ENCODE measurements around the gene CASK.

The CASK gene

GRCh38 chrX:41796577-41796976, 126.8 kb downstream of the CASK start:
- no peak for DNase-seq (ENCODE audit: low read depth, low spot score)
- H3K4me3 ChIP-seq, result no peak overlapping the region
- H3K9ac ChIP-seq (ENCODE audit: insufficient read length), result no peak overlapping the region
- H3K9me3 ChIP-seq (ENCODE audit: low read depth, low read length), result no peaks in the 10 kb centered on the region
- H3K36me3 ChIP-seq (ENCODE audit: insufficient read depth, low read length), result no peaks in the 10 kb centered on the region
- no peak overlapping the region for H3K27ac ChIP-seq
- no peak for TF ChIP-seq POLR2AphosphoS5 (IDR thresholded peaks at IDR 0.05; ENCODE audit: borderline replicate concordance, low read depth, low read length)

- DNase-seq (ENCODE audit: low read depth, low spot score), result no peak
- Histone ChIP-seq H3K9ac (ENCODE audit: insufficient read length) (no peak overlapping the region), H3K36me3 (ENCODE audit: insufficient read depth, low read length) (no peaks in the 10 kb centered on the region), H3K27ac (no peak overlapping the region), H3K4me3 (no peak overlapping the region), H3K9me3 (ENCODE audit: low read depth, low read length) (no peaks in the 10 kb centered on the region)
- TF ChIP-seq POLR2AphosphoS5 (IDR thresholded peaks at IDR 0.05; ENCODE audit: borderline replicate concordance, low read depth, low read length) (no peak), FOXP2 (optimal IDR thresholded peaks at IDR 0.05; ENCODE audit: control extremely low read depth, extremely low read length, insufficient read depth) (no peak), EZH2 (IDR thresholded peaks at IDR 0.05) (no peak)
Observed at GRCh38 chrX:41796046-41796445, 127.3 kb downstream of the CASK start.

GRCh38 chrX:41789374-41789773, 134.0 kb downstream of the CASK start:
- H3K36me3 ChIP-seq (ENCODE audit: insufficient read depth, low read length), result no peaks in the 10 kb centered on the region
- H3K9me3 ChIP-seq (ENCODE audit: low read depth, low read length), result no peaks in the 10 kb centered on the region
- no peak overlapping the region for H3K27ac ChIP-seq
- no peak for DNase-seq (ENCODE audit: low read depth, low spot score)
- no peak for TF ChIP-seq POLR2AphosphoS5 (IDR thresholded peaks at IDR 0.05; ENCODE audit: borderline replicate concordance, low read depth, low read length)
- H3K4me3 ChIP-seq, result no peak overlapping the region
- H3K9ac ChIP-seq (ENCODE audit: insufficient read length), result no peak overlapping the region

DNA sequence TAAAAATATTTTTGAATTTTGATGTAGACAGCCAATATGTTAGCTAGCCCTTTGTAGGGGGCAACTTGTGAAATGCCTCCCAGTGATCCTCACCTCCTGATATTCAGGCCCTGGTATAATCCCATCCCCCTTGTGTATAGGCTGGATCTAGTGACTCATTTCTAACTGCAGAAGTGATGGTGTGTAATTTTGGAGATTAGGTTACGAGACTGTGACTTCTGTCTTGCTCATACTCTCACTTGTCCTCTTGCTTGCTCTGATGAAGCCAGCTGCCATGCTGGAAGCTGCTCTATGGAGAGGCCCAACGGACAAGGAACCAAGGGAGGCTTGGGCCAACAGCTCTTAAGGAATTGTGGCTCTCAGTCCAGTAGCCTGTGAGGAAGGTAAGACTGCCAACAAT, 137.7 kb downstream of the CASK start:
- H3K36me3 ChIP-seq (ENCODE audit: insufficient read depth, low read length), result no peaks in the 10 kb centered on the region
- TF ChIP-seq POLR2AphosphoS5 (IDR thresholded peaks at IDR 0.05; ENCODE audit: borderline replicate concordance, low read depth, low read length) (no peak), EZH2 (IDR thresholded peaks at IDR 0.05) (no peak), FOXP2 (optimal IDR thresholded peaks at IDR 0.05; ENCODE audit: control extremely low read depth, extremely low read length, insufficient read depth) (no peak)
- DNase-seq (ENCODE audit: low read depth, low spot score), result no peak
- no peak overlapping the region for H3K4me3 ChIP-seq
- no peaks in the 10 kb centered on the region for H3K9me3 ChIP-seq (ENCODE audit: low read depth, low read length)
- no peak overlapping the region for H3K9ac ChIP-seq (ENCODE audit: insufficient read length)
- H3K27ac ChIP-seq, result no peak overlapping the region

- H3K4me3 ChIP-seq, result no peak overlapping the region
- peak; percentile 22 for DNase-seq (ENCODE audit: low read depth, low spot score)
- no peaks in the 10 kb centered on the region for H3K36me3 ChIP-seq (ENCODE audit: insufficient read depth, low read length)
- TF ChIP-seq EZH2 (IDR thresholded peaks at IDR 0.05) (no peak), FOXP2 (optimal IDR thresholded peaks at IDR 0.05; ENCODE audit: control extremely low read depth, extremely low read length, insufficient read depth) (no peak), POLR2AphosphoS5 (IDR thresholded peaks at IDR 0.05; ENCODE audit: borderline replicate concordance, low read depth, low read length) (no peak)
- H3K9ac ChIP-seq (ENCODE audit: insufficient read length), result no peak overlapping the region
- H3K9me3 ChIP-seq (ENCODE audit: low read depth, low read length), result no peaks in the 10 kb centered on the region
- no peak overlapping the region for H3K27ac ChIP-seq
Observed at GRCh38 chrX:41781500-41781899, 141.9 kb downstream of the CASK start.

DNA sequence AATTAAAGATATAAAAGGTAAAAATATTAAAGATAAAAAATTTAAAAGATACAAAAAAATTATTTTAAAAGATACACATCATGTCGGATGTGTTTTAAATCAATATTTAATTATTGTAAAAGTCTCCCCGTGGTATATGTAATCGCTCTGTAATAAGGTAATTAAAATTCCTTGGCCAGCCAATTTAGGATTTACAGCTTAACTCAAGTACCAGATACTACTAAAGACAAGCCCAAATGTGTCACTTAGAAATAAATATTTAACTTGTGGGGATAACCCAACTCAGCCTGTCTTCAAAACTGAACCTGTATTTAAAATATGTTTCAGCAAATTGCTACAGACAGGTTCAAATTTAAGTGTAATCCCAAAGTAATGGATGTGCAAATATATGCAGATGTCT, 143.4 kb downstream of the CASK start:
- no peaks in the 10 kb centered on the region for H3K9me3 ChIP-seq (ENCODE audit: low read depth, low read length)
- H3K36me3 ChIP-seq (ENCODE audit: insufficient read depth, low read length), result no peaks in the 10 kb centered on the region
- TF ChIP-seq POLR2AphosphoS5 (IDR thresholded peaks at IDR 0.05; ENCODE audit: borderline replicate concordance, low read depth, low read length), result no peak
- TF ChIP-seq EZH2 (IDR thresholded peaks at IDR 0.05), result no peak
- no peak for TF ChIP-seq FOXP2 (optimal IDR thresholded peaks at IDR 0.05; ENCODE audit: control extremely low read depth, extremely low read length, insufficient read depth)
- no peak for DNase-seq (ENCODE audit: low read depth, low spot score)
- H3K4me3 ChIP-seq, result no peak overlapping the region
- no peak overlapping the region for H3K27ac ChIP-seq
- no peak overlapping the region for H3K9ac ChIP-seq (ENCODE audit: insufficient read length)

DNA sequence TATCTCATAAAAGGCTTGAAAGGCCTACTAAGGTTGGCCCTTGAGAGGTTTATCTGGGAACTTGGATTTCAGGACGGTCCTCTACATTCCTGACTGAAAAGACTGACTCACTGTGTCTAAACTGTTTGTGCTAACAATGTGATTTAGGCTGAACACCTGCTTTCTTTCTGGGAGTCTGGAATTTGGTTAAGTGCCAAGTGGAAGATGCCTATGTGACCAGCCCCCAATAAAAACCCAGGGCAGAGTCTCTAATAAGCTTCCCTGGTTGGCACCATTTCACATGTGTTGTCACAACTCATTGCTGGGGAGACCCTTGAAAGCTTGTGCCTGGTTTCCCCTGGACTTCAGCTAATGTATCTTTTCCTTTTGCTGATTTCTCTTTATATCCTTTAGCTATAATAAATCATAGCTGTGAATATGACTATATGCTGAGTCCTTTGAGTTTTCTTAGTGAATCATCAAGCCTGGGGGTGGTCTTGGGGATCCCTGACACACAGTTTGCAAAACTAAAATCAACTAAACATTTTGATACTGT, 144.3 kb downstream of the CASK start:
- Histone ChIP-seq H3K9me3 (ENCODE audit: low read depth, low read length) (no peaks in the 10 kb centered on the region), H3K27ac (no peak overlapping the region), H3K9ac (ENCODE audit: insufficient read length) (no peak overlapping the region), H3K4me3 (no peak overlapping the region), H3K36me3 (ENCODE audit: insufficient read depth, low read length) (no peaks in the 10 kb centered on the region)
- DNase-seq (ENCODE audit: low read depth, low spot score), result no peak
- TF ChIP-seq FOXP2 (optimal IDR thresholded peaks at IDR 0.05; ENCODE audit: control extremely low read depth, extremely low read length, insufficient read depth), result no peak
- TF ChIP-seq POLR2AphosphoS5 (IDR thresholded peaks at IDR 0.05; ENCODE audit: borderline replicate concordance, low read depth, low read length), result no peak
- no peak for TF ChIP-seq EZH2 (IDR thresholded peaks at IDR 0.05)

- no peak for DNase-seq (ENCODE audit: low read depth, low spot score)
- TF ChIP-seq POLR2AphosphoS5 (IDR thresholded peaks at IDR 0.05; ENCODE audit: borderline replicate concordance, low read depth, low read length), result no peak
- no peak for TF ChIP-seq EZH2 (IDR thresholded peaks at IDR 0.05)
- TF ChIP-seq FOXP2 (optimal IDR thresholded peaks at IDR 0.05; ENCODE audit: control extremely low read depth, extremely low read length, insufficient read depth), result no peak
- no peak overlapping the region for H3K4me3 ChIP-seq
- no peaks in the 10 kb centered on the region for H3K36me3 ChIP-seq (ENCODE audit: insufficient read depth, low read length)
- no peak overlapping the region for H3K9ac ChIP-seq (ENCODE audit: insufficient read length)
- no peak overlapping the region for H3K27ac ChIP-seq
- no peaks in the 10 kb centered on the region for H3K9me3 ChIP-seq (ENCODE audit: low read depth, low read length)
Observed at GRCh38 chrX:41761702-41762101, 161.7 kb downstream of the CASK start.

DNA sequence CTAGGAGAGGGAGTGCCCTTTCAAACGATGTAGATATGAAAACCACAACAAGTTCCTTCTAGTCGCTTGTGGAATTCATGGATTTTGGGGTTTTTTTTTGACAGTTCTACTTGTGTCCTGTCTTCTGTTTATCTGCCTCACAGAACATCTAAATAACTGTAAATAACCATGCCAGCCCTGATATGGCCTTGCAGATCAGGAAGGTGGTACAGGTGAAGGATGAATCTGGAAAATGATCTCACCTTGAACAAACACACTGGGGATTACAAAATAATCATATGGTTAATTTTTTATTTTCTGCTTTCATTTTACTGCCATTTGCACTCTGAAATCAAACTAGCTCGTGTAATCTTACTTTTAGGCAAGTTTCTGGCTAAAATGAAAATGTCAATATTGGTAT, 162.2 kb downstream of the CASK start:
- H3K27ac ChIP-seq, result no peak overlapping the region
- no peaks in the 10 kb centered on the region for H3K9me3 ChIP-seq (ENCODE audit: low read depth, low read length)
- TF ChIP-seq EZH2 (IDR thresholded peaks at IDR 0.05) (no peak), POLR2AphosphoS5 (IDR thresholded peaks at IDR 0.05; ENCODE audit: borderline replicate concordance, low read depth, low read length) (no peak), FOXP2 (optimal IDR thresholded peaks at IDR 0.05; ENCODE audit: control extremely low read depth, extremely low read length, insufficient read depth) (no peak)
- H3K9ac ChIP-seq (ENCODE audit: insufficient read length), result no peak overlapping the region
- no peak overlapping the region for H3K4me3 ChIP-seq
- H3K36me3 ChIP-seq (ENCODE audit: insufficient read depth, low read length), result no peaks in the 10 kb centered on the region
- DNase-seq (ENCODE audit: low read depth, low spot score), result no peak
